22Rv1 (cell line): Measurements from ENCODE around the gene SLC34A3.

Experiments used
- CTCF ChIP-seq: fragments of 450-650 bp; IDR thresholded peaks from 2 replicates; pipeline ENCODE4 v1.5.1; 2017; ENCODE audit warnings: mild to moderate bottlenecking
- ZFX ChIP-seq: fragments of 450-650 bp; IDR thresholded peaks from 2 replicates; pipeline ENCODE4 v1.6.1; 2017; ENCODE audit warnings: antibody characterized with exemption, borderline replicate concordance

- TF ChIP-seq CTCF: no peak
- TF ChIP-seq ZFX: no peak
These were observed 805 bp downstream of the SLC34A3 start for GRCh38 chr9:137231372-137232039.
